Measurements from ENCODE around the gene MAN2A1.
"Not testable (repeated sequence)": the region's sequence is repeated elsewhere in the genome, so short reads cannot be mapped to it uniquely, and the experiment has no call there.

Gene MAN2A1

GRCh38 chr5:109876941-109877669, 187.4 kb downstream of the MAN2A1 start:
- no peak for FAIRE-seq

- no peak for FAIRE-seq
Measured at GRCh38 chr5:109877670-109878045, 187.9 kb downstream of the MAN2A1 start.

- no peak for FAIRE-seq
Measured at GRCh38 chr5:109878887-109879286, 189.2 kb downstream of the MAN2A1 start.

GRCh38 chr5:109880907-109881685, 191.4 kb downstream of the MAN2A1 start:
- no peak for FAIRE-seq

- no peak for FAIRE-seq
Measured at GRCh38 chr5:109882546-109882945, 192.8 kb downstream of the MAN2A1 start.

GRCh38 chr5:109884676-109885075, 194.9 kb downstream of the MAN2A1 start:
- no peak for FAIRE-seq

GRCh38 chr5:109885205-109885604, 195.5 kb downstream of the MAN2A1 start:
- no peak for FAIRE-seq

- no peak for FAIRE-seq
Measured at GRCh38 chr5:109888989-109889388, 199.3 kb downstream of the MAN2A1 start.

- not testable (repeated sequence) for FAIRE-seq
Measured at GRCh38 chr5:109893271-109893670, 203.5 kb downstream of the MAN2A1 start.

GRCh38 chr5:109898269-109899162, 208.8 kb downstream of the MAN2A1 start:
- no peak for FAIRE-seq

GRCh38 chr5:109899163-109899535, 209.4 kb downstream of the MAN2A1 start:
- no peak for FAIRE-seq

GRCh38 chr5:109900461-109900860, 210.7 kb downstream of the MAN2A1 start:
- no peak for FAIRE-seq

GRCh38 chr5:109900911-109901627, 211.3 kb downstream of the MAN2A1 start:
- no peak for FAIRE-seq

GRCh38 chr5:109901628-109901981, 211.9 kb downstream of the MAN2A1 start:
- FAIRE-seq, result no peak

- FAIRE-seq, result no peak
Measured at GRCh38 chr5:109903061-109903460, 213.3 kb downstream of the MAN2A1 start.

GRCh38 chr5:109905906-109906305, 216.2 kb downstream of the MAN2A1 start:
- FAIRE-seq, result no peak

GRCh38 chr5:109907189-109907588, 217.5 kb downstream of the MAN2A1 start:
- FAIRE-seq, result no peak

GRCh38 chr5:109907731-109908130, 218.0 kb downstream of the MAN2A1 start:
- FAIRE-seq, result no peak

GRCh38 chr5:109908366-109908765, 218.6 kb downstream of the MAN2A1 start:
- FAIRE-seq, result no peak

- no peak for FAIRE-seq
Measured at GRCh38 chr5:109910874-109911273, 221.1 kb downstream of the MAN2A1 start.

- FAIRE-seq, result no peak
Measured at GRCh38 chr5:109911731-109912130, 222.0 kb downstream of the MAN2A1 start.

GRCh38 chr5:109914906-109915305, 225.2 kb downstream of the MAN2A1 start:
- FAIRE-seq, result no peak

Data from TTC549 (cell line).